ENCODE data around the gene TMEM179B.
"Not testable (repeated sequence)": the region's sequence is repeated elsewhere in the genome, so short reads cannot be mapped to it uniquely, and the experiment has no call there.

The TMEM179B gene, protein sequence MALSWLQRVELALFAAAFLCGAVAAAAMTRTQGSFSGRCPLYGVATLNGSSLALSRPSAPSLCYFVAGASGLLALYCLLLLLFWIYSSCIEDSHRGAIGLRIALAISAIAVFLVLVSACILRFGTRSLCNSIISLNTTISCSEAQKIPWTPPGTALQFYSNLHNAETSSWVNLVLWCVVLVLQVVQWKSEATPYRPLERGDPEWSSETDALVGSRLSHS

DNA sequence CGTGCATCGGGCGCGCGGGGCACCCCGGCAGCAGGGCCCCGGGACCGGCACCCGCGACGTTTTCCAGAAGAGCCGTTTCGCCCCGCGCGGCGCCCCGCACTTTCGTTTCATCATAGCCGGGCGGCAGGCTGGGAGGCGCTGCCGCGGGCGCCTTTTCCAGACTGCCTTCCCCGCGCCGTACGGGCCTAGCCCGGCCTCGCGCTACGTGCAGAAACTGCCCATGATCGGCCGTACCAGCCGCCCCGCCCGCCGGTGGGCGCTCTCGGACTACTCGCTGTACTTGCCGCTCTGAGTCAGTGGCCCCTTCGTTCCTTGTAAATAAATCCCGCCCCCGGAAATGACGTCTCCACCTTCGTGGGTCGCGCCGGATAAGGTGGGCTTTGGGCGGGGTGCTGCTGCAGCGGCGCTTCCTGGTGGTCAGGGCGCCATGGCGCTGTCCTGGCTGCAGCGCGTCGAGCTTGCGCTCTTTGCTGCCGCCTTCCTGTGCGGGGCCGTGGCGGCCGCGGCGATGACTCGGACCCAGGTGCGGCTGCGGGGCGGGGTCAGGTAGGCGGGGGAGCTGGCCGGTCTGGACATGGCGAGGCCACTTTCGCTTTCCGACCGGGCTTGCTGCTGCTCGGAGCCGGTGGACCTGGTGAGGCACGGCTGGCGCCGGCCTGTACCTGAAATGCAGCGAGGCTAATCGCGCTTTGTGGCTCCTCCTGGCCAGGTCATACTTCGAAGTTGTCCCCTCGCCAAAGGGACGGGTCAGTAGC lies at the start of gene TMEM179B:
Gene TMEM179B, plus strand, starts transcription at position 398 of the 755 bp plus-strand sequence. Its CDS starts 30 bp downstream, at position 428.
- DNase-seq: peak; percentile 96

DNA sequence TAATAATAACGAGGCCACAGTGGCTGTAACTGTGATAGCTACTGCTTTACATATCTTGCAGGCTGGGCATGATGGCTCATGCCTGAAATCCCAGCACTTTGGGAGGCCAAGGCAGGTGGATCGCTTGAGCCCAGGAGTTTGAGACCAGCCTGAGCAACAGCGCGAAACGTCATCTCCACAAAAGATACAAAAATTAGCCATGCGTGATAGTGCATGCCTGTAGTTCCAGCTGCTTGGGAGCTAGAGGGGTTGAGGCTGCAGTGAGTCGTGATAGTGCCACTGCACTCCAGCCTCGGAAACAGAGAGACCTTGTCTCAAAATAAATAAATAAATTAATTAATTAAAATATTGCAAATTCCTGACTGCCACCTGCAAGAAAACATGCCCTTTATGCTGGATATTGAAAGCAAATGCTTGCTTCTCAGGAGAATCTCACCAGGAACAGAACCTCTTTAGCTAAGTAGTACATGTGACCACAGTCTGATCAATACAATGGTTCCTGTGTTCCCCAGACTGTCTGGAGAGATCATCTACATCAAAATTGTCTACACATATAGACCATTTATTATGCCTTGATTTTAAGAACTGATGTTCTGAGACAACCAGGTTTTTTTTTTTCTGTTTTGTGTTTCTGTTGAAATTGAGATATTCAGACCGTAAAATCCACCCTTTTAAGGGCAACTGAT lies 39.6 kb upstream of the TMEM179B start:
- DNase-seq: no peak

DNA sequence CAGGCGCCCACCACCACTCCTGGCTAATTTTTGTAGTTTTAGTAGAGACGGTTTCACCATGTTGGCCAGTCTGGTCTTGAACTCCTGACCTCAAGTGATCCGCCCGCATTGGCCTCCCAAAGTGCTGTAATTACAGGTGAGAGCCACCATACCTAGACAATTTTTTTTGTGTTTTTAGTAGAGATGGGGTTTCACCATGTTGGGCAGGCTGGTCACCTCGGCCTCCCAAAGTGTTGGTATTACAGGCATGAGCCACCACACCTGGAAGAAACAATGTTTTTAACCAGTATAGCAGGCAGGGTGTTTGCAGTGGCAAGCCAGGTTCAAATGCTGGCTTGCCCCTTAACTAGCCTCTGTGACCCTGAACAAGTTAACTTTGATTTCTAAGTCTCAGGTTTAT lies 37.3 kb upstream of the TMEM179B start:
- not testable (repeated sequence) for DNase-seq

DNA sequence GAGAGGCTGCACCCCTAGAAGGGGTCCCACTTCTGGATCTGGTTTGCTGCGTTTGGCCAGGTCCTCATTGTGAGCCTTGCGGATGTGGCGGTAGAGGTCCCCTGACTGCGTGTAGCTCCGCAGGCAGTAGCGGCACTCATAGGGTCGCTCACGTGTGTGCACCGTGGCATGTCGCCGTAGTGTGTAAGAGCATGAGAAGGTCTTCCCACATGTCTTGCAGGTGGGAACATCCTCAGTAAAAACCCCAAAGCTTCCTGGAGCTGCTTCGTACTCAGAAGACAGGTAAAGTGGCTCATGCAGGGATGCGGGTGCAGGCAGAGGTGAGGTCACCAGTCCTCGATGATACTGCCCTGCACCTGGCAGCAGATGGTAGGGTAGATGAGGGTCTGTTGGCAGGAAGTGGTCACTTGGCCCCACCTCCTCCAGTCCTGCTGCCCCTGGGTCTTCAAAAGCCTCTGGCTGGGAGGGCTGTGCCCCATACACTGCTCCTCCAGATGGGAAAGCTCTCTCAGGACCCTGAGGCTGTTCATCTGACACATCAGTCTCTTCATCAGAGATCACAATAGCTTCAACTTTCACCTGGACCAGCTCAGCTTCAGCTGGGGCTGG lies 34.9 kb upstream of the TMEM179B start:
- DNase-seq: no peak

DNA sequence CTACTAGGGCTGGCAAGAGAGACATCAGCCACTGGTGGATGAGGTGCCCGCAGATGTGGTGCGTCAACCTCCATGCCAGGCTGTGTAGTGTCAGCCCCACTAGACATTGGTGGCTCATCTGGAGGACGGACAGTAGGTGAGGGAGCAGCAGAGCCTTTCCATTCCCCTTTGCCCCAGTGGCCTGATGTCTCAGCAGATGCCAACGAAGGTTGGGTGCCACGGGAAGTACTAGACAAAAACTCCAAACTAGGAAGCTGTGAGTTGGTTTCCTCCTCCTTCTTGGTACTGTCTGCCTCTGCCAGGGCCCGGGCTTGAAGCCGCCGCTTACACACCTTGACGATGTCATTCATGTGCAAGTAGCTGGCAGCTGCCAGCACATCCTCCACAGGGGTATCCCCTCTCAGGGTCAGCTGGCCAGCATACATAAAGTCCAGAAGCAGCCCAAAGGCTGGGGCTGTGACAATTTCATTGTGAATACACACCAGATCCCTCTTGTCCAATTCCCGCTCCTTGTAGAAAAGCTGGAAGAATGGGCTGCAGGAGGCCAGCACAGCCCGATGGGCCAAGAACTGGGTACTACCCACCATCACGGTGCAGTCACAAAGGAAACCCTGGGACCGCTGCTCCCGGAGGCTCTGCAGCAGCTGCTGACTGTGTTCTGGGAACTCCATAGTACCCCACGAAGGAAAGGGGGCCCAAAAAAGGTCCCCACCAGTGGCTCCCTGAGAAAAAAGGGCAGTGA lies 34.0 kb upstream of the TMEM179B start:
- no peak for DNase-seq

DNA sequence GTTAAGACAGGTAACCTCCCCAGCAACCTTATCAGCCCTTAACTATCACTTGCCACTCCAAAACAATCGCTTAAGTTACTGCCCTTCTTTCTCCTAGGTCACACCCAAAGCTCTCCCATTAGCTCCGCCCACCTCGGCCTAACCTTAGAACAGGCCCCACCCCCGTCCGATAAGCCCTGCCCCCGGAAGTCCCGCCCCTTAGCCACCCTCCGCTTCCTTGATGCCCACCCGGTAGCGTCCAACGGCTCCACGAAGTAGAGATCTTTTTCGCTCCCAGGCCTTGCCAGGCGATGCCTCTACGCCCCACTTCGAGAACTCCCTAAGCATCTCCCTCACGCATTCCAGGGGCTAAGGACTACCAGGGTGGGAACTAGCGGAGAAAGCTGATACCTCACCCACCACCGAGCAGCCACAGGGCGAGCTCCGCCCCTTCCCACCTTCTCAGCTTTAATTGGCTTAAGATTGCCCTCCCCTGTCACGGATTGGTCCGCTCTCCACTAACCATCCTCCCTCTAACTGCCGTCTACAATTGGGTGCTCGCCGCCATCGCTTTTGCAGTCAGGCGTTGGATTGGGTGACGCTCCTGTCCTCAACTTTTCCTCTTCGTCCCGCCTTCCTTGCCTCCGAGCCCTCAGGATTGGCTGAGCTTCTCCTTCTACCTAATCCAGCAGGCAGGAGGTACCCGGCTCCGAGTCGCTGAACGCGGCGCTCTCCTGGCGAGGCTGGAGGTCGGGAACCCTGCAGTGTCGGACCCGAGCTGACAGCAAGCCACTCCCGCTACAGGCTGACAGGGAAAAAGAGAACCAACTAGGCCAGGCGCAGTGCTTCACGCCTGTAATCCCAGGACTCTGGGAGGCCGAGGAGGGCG lies 33.2 kb upstream of the TMEM179B start, which contains the start of gene ZBTB3:
Gene ZBTB3, minus strand, starts transcription at position 425 of the 868 bp plus-strand sequence. CDS start 496 bp downstream, outside the sequence.
- DNase-seq: peak; percentile 100

DNA sequence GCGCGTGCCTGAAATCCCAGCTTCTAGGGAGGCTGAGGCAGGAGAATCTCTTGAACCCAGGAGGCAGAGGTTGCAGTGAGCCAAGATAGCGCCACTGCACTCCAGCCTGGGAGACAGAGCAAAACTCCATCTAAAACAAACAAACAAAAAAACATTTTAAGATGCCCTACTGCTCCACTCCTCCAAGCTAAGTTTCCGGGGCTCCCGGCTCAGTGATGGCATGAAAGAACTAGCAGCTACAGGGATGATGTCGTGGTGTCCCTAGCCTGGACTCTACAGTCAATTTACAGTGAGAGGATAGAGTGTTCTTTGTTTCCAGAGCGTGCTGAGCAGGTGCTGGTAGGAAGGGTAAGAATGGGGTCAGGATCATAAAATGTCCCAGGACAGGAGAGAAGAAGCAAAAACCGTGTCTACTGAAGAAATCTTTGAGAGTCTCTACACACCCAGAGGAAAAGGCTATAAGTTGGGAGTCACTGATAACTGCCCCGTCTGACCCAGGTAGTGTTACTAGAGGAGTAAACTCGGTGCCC lies 32.1 kb upstream of the TMEM179B start:
- DNase-seq: no peak

DNA sequence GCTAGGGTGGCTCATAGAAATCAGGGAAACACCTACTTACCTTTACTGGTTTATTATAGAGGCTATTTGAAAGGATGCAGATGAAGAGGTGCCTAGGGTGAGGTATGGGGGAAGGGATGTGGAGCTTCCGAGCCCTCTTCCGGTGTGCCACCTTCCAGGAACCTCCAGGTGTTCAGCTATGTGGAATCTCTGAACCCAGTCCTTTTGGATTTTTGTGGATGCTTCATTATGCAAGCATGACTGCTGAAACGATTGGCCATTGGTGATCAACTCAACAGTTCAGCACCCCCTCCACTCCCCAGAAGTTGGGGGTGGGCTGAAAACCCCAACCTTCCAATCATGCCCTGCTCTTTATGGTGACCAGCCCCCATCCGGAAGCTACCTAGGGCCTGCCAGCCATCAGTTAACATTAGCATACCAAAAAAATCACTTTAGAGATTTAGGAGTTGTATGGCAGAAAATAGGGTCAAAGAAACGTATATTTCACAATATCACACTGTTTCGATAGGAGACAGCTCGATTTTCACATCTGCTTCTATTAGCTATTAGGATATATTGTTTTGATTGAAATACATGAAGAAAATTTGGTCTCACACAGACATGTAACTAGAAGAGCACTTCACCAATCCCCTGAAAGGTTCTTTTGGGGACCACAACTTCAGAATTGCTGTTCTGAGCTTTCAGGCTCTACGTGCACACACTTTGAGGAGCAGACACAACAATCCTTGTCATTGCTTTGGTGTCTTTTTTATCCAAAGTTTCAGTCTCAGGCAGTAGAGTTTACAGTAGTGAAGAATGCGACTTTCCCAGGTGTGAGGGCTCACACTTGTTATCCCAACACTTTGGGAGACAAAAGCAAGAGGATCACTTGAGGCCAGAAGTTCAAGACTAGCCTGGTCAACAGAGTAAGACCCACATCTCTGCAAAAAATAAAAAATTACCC lies 29.1 kb upstream of the TMEM179B start:
- DNase-seq: no peak

DNA sequence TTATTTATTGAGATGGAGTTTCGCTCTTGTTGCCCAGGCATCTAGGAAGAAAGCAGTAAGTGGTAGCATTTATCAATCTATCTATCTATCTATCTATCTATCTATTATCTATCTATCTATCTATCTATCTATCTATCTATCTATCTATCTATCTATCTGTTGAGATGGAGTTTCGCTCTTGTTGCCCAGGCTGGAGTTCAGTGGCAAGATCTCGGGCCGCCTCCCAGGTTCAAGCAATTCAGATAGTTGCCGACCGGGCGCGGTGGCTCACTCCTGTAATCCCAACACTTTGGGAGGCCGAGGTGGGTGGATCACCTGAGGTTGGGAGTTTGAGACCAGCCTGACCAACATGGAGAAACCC lies 26.4 kb upstream of the TMEM179B start:
- DNase-seq: not testable (repeated sequence)

DNA sequence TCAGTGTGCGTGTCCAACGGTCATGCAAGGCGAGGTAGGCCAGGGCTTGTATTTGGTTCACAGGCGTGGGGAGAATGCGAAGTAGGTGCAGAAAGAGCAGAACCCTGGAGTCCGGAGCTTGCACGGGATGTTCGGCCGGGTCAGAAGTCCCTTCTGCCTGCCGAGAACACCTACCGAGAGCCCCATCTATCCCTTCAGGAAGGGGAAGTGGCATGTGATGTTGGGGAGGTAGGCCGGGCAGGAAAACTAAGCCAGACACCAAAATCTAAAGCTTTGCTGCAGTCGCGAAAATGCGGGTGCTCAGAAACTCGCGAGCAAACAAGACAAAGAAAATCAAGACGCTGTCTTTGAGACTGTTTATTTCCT lies 16.4 kb upstream of the TMEM179B start:
- peak; percentile 75 to 76 for DNase-seq

DNA sequence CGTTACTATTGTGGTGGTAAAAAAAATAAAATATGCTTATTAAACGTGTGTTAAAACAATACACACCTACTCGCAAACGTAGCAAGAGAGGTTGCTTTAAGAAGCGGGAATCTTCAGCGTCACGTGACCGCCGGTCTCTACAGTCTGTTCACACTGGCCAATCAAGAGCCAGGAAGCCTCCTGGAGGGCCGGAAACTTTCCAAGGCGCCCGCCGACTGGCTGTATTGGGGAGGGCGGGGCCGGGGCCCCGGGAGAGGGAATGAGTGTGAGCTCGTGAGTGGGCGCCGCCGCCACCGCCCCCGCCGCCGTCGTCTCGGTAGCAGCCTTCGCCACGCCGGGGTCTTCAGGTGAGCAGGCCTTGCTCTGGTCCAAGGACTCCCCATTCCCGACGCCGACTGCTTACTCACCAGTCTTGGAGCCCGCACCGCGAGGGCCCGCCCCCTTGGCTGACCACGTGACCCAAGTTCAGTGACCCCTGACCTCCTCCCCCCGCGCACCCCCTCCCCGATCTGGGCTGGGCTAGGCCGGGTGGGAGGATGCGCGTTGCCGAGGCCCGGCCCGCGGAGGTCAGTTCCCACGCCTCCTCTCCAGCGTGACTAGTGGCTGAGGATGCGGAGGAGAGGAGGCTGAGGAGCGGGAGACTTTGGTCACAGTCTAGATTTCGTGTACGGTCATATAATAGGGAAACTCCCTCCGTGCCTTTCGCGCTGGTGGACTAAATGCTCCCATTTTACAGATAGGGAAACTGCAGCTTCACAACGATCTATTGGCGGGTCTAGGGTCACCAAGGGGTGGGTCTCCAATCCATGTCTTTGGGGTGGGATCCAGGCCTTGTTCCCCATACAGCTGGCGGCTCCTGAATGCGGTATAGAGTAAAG lies 15.8 kb upstream of the TMEM179B start, which contains the start of gene TAF6L:
Gene TAF6L, plus strand, starts transcription at position 253 of the 878 bp plus-strand sequence. CDS start 4,388 bp downstream, outside the sequence.
- peak; percentile 94 to 97 for DNase-seq

DNA sequence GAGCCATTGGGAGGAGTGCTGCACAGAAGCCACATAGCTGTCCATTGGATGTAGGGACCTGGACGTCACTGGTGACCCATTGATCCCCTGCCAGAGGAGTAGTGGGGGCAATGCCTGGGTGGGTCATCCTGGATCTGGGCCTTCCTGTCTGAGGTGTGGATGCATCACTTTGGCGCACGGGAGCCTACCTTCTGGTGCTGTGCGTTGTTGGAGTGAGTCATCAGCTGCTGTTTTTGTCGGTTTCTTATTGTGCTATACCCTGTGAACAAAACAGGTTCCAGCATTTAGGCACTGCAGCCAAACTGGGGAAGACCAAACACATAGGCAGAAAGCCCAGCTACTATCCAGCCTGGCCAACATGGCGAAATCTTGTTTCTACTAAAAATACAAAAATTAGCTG lies 12.8 kb upstream of the TMEM179B start:
- no peak for DNase-seq

DNA sequence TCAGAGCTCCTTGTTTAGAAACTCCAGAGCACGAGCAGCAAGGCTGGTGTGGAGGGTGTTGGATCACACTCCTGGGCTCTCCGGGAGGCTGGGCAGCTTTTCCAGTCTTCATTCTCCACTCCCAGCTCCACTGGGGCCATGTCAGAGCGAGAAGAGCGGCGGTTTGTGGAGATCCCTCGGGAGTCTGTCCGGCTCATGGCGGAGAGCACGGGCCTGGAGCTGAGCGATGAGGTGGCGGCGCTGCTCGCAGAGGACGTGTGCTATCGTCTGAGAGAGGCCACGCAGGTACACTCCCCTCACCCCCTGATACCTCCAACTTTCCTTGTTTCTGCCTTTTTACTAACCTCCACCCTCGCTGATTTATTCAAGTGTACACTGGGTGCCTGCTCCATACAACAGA lies 11.6 kb upstream of the TMEM179B start:
- DNase-seq: no peak

DNA sequence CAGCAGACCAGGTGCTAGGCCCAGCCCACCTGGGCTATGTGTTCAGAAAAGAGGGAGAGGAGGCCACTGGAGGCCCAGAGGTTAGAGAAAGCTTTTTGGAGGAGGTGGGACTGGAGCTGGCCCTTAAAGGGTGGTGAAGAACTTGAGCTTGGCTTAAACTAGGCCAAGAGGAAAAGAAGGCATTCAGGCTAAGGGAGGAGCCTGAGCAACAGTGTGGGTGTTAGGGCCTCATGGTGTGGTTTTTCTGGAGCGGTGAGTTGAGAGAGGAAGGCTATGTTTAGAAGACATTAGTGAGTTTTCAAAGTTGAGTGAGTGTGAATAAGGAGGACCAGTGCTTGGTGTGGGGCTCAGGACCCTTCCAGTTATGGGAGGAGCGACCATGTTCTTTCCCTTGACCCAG lies 9.8 kb upstream of the TMEM179B start:
- DNase-seq: no peak

DNA sequence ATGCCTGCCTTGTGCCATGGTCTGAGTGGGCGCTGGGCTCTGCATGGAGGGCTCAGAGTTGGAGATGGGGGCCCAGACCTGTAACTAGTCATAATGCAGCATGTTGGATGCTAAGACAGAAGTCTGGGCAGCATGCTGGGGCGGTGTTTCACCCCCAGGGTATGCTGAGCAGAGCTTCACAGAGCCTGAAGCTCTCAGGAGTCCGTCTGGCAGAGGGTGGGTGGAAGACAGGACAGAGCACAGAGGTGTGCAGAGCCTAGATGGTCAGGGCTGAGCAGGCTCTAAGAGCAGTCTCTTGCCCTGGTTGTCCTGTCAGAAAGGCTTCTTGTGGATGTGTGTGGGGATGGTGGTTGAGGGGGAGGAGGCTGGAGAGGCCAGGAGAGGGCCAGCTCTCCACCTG lies 8.8 kb upstream of the TMEM179B start:
- DNase-seq: no peak

DNA sequence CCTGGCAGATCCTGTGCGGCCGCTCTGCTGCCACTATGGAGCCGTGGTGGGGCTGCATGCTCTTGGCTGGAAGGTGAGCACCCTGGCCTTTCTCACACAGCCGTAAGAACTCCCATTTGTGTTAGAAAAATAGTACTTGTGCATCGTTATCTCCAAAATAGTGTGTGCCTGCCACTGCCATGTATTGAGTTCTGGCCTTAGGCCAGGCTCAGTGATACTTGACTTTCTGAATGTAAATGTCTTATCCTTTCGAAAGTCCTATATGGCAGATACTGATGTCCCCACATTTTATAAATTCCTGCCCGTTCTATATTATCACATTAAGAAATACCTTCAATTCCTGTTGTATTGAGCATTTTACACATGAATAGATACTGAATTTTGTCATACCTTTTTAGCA lies 4.4 kb upstream of the TMEM179B start:
- no peak for DNase-seq

DNA sequence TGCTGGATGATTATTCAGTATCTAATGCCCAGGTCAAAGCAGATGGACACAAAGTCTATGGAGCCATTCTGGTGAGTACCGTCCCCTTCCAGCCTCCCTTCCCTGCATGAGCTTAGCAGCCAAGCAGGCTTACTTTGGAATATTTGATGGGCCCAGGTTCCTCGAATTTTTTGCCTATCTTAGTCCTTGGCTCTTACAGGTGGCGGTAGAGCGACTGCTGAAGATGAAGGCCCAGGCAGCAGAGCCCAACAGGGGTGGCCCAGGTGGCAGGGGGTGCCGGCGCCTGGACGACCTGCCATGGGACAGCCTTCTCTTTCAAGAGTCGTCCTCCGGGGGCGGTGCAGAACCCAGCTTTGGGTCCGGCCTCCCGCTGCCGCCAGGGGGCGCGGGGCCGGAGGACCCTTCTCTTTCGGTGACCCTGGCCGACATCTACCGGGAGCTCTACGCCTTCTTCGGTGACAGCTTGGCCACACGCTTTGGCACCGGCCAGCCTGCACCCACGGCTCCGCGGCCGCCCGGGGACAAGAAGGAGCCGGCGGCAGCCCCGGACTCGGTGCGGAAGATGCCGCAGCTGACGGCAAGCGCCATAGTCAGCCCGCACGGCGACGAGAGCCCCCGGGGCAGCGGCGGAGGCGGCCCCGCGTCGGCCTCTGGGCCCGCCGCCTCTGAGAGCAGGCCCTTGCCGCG lies 741 bp upstream of the TMEM179B start:
- DNase-seq: peak; percentile 76 to 77

DNA sequence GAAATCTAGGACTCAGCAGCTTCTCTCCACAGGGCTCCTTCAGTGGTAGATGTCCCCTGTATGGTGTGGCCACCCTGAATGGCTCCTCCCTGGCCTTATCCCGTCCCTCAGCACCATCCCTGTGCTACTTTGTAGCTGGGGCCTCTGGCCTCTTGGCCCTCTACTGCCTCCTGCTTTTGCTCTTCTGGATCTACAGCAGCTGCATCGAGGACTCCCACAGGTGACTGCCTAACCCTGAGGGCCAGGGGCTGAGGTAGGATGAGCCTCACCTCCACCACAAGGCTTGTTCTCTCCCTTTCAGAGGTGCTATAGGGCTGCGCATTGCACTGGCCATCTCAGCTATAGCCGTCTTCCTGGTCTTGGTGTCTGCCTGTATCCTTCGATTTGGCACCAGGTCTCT lies 1.8 kb downstream of the TMEM179B start:
- no peak for DNase-seq
